Stimulated activated CD8-positive, alpha-beta memory T cell treated with anti-CD3 and anti-CD28 coated beads, Interleukin-12 subunit alpha, Interleukin-12 subunit beta, amount 100 ng/mL, for 24 hours (primary cell): ENCODE results near the gene GSG1L.

Source experiments
- DNase-seq: peaks from one replicate; pipeline ENCODE4 v3.0.0-alpha.2; 2020; ENCODE audit errors: extremely low read depth

The GSG1L gene

GRCh38 chr16:27791404-27791719, 272.2 kb downstream of the GSG1L start:
- DNase-seq = no peak

- no peak for DNase-seq
Observed at GRCh38 chr16:27790546-27791403, 272.7 kb downstream of the GSG1L start.

- DNase-seq = no peak
Observed at GRCh38 chr16:27789595-27790241, 273.8 kb downstream of the GSG1L start.

- DNase-seq = no peak
Observed at GRCh38 chr16:27789150-27789549, 274.4 kb downstream of the GSG1L start.

- DNase-seq = no peak
Observed at GRCh38 chr16:27787665-27788064, 275.8 kb downstream of the GSG1L start.

GRCh38 chr16:27786923-27787625, 276.4 kb downstream of the GSG1L start:
- no peak for DNase-seq

GRCh38 chr16:27786221-27786922, 277.1 kb downstream of the GSG1L start:
- no peak for DNase-seq

- no peak for DNase-seq
Observed at GRCh38 chr16:27785307-27785678, 278.2 kb downstream of the GSG1L start.

GRCh38 chr16:27784351-27785306, 278.9 kb downstream of the GSG1L start:
- no peak for DNase-seq

GRCh38 chr16:27781981-27782880, 281.3 kb downstream of the GSG1L start:
- no peak for DNase-seq

- no peak for DNase-seq
Observed at GRCh38 chr16:27781195-27781524, 282.4 kb downstream of the GSG1L start.

GRCh38 chr16:27780468-27781194, 282.9 kb downstream of the GSG1L start:
- no peak for DNase-seq

GRCh38 chr16:27779641-27780164, 283.8 kb downstream of the GSG1L start:
- DNase-seq = no peak

GRCh38 chr16:27778926-27779570, 284.5 kb downstream of the GSG1L start:
- DNase-seq = no peak

GRCh38 chr16:27778171-27778925, 285.2 kb downstream of the GSG1L start:
- DNase-seq = no peak

- no peak for DNase-seq
Observed at GRCh38 chr16:27777527-27777926, 286.0 kb downstream of the GSG1L start.

GRCh38 chr16:27776556-27777225, 286.8 kb downstream of the GSG1L start:
- DNase-seq = no peak
